ENCODE measurements around the gene PNMT.

GRCh38 chr17:39696731-39697130, 28.5 kb downstream of the PNMT start:
- TF ChIP-seq, protein P1, sequence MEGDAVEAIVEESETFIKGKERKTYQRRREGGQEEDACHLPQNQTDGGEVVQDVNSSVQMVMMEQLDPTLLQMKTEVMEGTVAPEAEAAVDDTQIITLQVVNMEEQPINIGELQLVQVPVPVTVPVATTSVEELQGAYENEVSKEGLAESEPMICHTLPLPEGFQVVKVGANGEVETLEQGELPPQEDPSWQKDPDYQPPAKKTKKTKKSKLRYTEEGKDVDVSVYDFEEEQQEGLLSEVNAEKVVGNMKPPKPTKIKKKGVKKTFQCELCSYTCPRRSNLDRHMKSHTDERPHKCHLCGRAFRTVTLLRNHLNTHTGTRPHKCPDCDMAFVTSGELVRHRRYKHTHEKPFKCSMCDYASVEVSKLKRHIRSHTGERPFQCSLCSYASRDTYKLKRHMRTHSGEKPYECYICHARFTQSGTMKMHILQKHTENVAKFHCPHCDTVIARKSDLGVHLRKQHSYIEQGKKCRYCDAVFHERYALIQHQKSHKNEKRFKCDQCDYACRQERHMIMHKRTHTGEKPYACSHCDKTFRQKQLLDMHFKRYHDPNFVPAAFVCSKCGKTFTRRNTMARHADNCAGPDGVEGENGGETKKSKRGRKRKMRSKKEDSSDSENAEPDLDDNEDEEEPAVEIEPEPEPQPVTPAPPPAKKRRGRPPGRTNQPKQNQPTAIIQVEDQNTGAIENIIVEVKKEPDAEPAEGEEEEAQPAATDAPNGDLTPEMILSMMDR (IDR thresholded peaks at IDR 0.05): no peak
- no peak for TF ChIP-seq EZH2 (IDR thresholded peaks at IDR 0.05; ENCODE audit: borderline replicate concordance, insufficient read depth, low read depth, low read length, poor library complexity, severe bottlenecking)
